Central memory CD8-positive, alpha-beta T cell (primary cell): ENCODE results near the gene RAP1B.
"Not testable (repeated sequence)": the region's sequence is repeated elsewhere in the genome, so short reads cannot be mapped to it uniquely, and the experiment has no call there.

Experiments used
- ATAC-seq: fragments of 150-1000 bp; cut with Tn5 transposase; replicated peaks from 2 replicates; pipeline ENCODE4 v1.10.0; 2022; ENCODE audit warnings: mild to moderate bottlenecking, moderate FRiP score, moderate number of reproducible peaks; ENCODE audit not compliant: poor library complexity, severe bottlenecking; ENCODE audit errors: extremely low read depth
- DNase-seq, 2 donors: peaks; one replicate each; pipeline ENCODE4 v3.0.0; 2021; ENCODE audit warnings: low spot score in 2 of 2
- H3K27ac Mint-ChIP-seq: one replicate; pipeline ENCODE4 v1.8.0; 2022; ENCODE audit warnings: low read depth, mild to moderate bottlenecking, moderate library complexity, mixed read lengths
- H3K27me3 Mint-ChIP-seq: one replicate; pipeline ENCODE4 v1.8.0; 2022; ENCODE audit warnings: mixed read lengths
- H3K36me3 Mint-ChIP-seq: one replicate; pipeline ENCODE4 v1.8.0; 2022; ENCODE audit warnings: mild to moderate bottlenecking, moderate library complexity, mixed read lengths; ENCODE audit not compliant: insufficient read depth
- H3K4me1 Mint-ChIP-seq: one replicate; pipeline ENCODE4 v1.8.0; 2022; ENCODE audit warnings: mixed read lengths
- H3K4me3 Mint-ChIP-seq: one replicate; pipeline ENCODE4 v1.8.0; 2022; ENCODE audit warnings: mild to moderate bottlenecking, moderate library complexity, mixed read lengths
- H3K9me3 Mint-ChIP-seq: one replicate; pipeline ENCODE4 v1.8.0; 2022; ENCODE audit warnings: mixed read lengths

The RAP1B gene

DNA sequence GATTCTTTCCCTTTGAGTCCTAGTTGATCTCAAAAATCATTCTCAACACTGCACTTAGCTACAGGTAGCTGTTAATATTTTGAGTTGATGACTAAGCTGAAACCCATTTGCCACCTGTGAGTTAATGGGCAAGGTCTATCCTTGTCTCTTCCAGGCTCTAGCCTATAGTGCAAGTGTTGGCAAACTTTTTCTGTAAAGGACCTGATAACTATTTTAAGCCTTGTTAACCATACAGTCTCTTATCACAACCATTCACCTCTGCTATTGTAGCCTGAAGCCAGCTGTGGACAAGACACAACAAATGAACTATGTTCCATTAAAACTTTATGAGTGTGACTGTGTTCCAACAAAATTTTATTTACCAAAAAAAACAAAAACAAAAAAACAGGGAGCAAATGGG lies 19.4 kb downstream of the RAP1B start:
- H3K4me1 Mint-ChIP-seq: peaks cover 78% of the 10 kb centered on the region
- peak; percentile 7 for ATAC-seq
- peak overlapping the region; percentile 71 for H3K27ac Mint-ChIP-seq
- H3K9me3 Mint-ChIP-seq: no peaks in the 10 kb centered on the region
- no peak for DNase-seq
- H3K4me3 Mint-ChIP-seq: peak overlapping the region; percentile 57
- H3K27me3 Mint-ChIP-seq: no peaks in the 10 kb centered on the region
- H3K36me3 Mint-ChIP-seq: peaks cover 46% of the 10 kb centered on the region

DNA sequence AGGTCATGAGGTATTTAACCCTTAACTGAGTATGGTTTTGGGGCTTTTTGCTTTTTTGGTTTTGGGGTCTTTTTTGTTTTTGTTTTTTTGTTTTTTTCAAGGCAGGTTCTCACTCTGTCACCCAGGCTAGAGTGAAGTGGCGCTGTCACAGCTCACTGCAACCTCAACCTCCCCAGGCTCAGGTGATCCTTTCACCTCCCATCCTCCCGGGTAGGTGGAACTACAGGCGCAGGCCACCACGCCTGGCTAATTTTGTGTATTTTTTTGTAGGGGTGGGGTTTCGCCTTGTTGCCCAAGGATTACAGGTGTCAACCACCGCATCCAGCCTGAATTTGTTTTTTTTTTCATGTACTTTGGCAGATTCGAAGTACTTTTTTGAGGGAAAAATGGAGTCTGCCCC lies 19.9 kb downstream of the RAP1B start:
- Mint-ChIP-seq H3K4me1 (peaks cover 78% of the 10 kb centered on the region), H3K27ac (peak overlapping the region; percentile 71), H3K9me3 (no peaks in the 10 kb centered on the region), H3K36me3 (peaks cover 44% of the 10 kb centered on the region), H3K27me3 (no peaks in the 10 kb centered on the region), H3K4me3 (peak overlapping the region; percentile 57)
- ATAC-seq (no peak), DNase-seq (no peak)

DNA sequence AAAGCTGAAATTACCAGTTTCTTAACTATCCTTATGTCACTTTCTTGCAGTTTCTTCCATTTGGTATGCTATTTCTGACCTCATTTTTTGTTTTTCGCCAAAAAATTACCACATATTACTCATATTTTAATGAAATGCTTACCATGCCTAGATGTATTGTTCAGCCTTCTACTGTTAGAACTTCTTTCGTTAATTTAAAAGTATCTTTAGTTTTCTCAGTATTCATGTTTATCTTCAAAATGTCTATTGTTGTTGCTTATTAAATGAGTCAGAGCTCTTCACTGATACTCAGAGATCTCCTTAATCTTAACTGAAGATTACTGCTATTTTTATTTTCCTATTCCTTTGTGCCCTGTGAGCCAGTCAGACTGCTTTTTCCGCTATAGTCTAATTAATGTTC lies 20.5 kb downstream of the RAP1B start:
- Mint-ChIP-seq H3K4me1 (peaks cover 74% of the 10 kb centered on the region), H3K27me3 (no peaks in the 10 kb centered on the region), H3K36me3 (peaks cover 41% of the 10 kb centered on the region), H3K27ac (peak overlapping the region; percentile 71), H3K9me3 (no peaks in the 10 kb centered on the region), H3K4me3 (peak overlapping the region; percentile 31)
- no peak for ATAC-seq
- DNase-seq: no peak

DNA sequence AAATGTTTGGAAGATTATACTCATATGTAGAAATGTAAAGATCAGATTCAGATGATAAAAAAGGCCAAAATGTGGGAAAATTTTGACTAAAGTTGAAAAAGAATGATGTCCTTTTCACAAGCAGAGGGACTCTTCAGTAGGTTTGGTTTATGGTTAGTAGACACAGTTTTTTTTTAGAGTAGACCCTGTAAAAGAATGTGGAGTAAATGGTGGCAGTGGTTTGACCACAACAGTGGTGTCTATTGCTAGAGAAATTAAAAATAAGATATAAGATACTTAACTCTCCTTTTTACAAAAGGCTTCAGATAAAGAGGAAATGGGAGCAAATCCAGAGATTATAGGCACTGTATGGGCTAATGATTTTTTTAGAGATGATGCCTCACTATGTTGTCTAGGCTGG lies 21.8 kb downstream of the RAP1B start:
- ATAC-seq (no peak), DNase-seq (no peak)
- Mint-ChIP-seq H3K4me1 (peaks cover 63% of the 10 kb centered on the region), H3K9me3 (no peaks in the 10 kb centered on the region), H3K4me3 (peak overlapping the region; percentile 35), H3K27me3 (no peaks in the 10 kb centered on the region), H3K27ac (no peak overlapping the region), H3K36me3 (peaks cover 33% of the 10 kb centered on the region)

DNA sequence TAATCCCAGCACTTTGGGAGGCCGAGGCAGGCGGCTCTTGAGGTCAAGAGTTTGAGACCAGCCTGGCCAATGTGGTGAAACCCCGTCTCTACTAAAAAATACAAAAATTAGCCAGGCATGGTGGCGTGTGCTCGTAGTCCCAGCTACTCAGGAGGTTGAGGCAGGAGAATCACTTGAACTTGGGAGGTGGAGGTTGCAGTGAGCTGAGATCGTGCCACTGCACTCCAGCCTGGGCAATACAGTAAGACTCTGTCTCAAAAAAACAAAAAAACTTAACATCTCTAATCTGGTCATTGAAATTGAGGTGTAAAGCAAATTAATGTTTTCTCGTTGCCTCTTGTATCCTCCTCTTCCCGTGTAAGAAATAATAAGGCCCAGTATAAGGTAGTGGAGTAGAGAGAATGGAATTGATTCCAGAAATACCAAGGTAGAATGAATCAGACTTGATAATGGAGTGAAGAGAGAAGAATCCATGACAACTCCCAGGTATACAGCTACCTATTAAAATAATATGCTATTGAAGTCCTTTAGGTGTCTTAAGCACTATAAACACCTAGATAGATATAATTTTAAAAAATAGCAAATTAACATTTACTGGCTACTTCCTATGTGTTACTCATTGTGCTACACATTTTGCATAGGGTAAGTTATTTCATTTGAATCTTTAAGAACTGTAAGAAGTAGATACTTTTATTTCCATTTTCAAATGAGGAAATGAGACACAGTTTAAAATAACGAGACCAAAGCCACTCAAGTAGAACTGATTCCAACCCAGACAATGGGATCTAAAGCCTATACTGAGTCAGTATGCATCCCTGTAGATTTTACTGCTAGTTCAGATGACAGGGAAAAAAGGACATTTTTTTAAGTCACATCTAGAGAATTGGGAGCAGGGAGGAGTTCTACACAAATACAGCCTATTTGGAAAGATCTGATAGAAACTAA lies 23.2 kb downstream of the RAP1B start:
- Mint-ChIP-seq H3K36me3 (peaks cover 32% of the 10 kb centered on the region), H3K4me3 (peak overlapping the region; percentile 35), H3K4me1 (peaks cover 68% of the 10 kb centered on the region), H3K27ac (peak overlapping the region; percentile 71), H3K9me3 (no peaks in the 10 kb centered on the region), H3K27me3 (no peaks in the 10 kb centered on the region)
- no peak for DNase-seq
- no peak for ATAC-seq

DNA sequence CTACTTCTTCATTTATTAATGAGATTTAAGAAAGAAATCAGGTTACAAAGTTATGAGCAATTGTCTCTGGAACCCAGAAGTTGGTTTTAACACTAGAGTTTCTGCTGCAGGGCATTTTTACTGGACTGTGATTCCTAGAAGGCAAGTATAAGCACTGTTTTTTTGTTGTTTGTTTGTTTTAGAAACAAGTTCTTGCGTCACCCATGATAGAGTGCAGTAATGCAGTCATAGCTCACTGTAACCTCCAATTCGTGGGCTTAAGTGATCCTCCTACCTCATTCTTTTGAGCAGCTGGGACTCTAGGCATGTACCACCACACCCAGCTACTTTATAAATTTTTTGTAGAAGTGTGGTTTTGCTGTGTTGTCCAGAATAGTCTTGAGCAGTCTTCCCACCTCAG lies 25.6 kb downstream of the RAP1B start:
- Mint-ChIP-seq H3K27me3 (no peaks in the 10 kb centered on the region), H3K4me3 (no peak overlapping the region), H3K9me3 (no peaks in the 10 kb centered on the region), H3K36me3 (peaks cover 33% of the 10 kb centered on the region), H3K4me1 (peaks cover 71% of the 10 kb centered on the region), H3K27ac (peak overlapping the region; percentile 57)
- no peak for DNase-seq
- no peak for ATAC-seq

DNA sequence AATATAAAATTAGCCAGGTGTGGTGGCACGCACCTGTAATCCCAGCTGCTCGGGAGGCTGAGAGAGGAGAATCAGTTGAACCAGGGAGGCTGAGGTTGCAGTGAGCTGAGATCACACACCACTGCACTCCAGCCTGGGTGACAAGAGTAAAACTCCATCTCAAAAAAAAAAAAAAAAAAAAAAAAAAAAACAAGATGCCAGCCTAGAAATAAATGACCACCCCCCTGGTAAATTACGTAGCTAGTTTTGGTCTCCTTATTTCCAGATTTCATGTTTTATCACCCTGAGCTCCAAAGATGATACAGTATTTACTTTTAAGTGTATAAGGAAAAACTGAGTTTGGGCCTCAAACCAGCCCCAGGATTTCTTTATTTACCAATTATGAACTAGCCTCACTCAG lies 26.7 kb downstream of the RAP1B start:
- Mint-ChIP-seq H3K36me3 (peaks cover 27% of the 10 kb centered on the region), H3K4me1 (peaks cover 74% of the 10 kb centered on the region), H3K27ac (peak overlapping the region; percentile 69), H3K4me3 (peak overlapping the region; percentile 56)
- not testable (repeated sequence) for H3K9me3 Mint-ChIP-seq, DNase-seq, ATAC-seq, H3K27me3 Mint-ChIP-seq

DNA sequence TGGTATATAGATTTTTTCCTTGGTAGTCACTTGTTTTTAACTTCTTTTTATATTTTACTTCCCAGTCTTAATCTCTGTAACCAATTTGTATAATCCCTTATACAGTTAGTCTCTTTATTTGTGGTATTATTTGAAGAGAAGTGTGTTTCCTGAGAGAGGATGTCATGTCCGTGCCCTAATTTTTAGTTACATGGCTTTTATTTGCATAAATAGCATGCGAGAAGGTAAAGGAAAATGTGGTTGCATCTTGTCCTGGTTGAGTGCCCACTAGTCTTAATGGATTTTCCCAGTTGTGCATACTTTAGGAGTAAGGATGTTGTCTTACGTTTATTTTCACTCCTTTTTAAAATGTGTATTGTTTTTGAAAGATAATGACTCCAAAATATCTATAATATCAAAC lies 27.5 kb downstream of the RAP1B start:
- peaks cover 74% of the 10 kb centered on the region for H3K4me1 Mint-ChIP-seq
- no peak for DNase-seq
- H3K9me3 Mint-ChIP-seq: no peaks in the 10 kb centered on the region
- H3K27me3 Mint-ChIP-seq: no peaks in the 10 kb centered on the region
- ATAC-seq: no peak
- peaks cover 32% of the 10 kb centered on the region for H3K36me3 Mint-ChIP-seq
- H3K4me3 Mint-ChIP-seq: peak overlapping the region; percentile 56
- peak overlapping the region; percentile 69 for H3K27ac Mint-ChIP-seq

DNA sequence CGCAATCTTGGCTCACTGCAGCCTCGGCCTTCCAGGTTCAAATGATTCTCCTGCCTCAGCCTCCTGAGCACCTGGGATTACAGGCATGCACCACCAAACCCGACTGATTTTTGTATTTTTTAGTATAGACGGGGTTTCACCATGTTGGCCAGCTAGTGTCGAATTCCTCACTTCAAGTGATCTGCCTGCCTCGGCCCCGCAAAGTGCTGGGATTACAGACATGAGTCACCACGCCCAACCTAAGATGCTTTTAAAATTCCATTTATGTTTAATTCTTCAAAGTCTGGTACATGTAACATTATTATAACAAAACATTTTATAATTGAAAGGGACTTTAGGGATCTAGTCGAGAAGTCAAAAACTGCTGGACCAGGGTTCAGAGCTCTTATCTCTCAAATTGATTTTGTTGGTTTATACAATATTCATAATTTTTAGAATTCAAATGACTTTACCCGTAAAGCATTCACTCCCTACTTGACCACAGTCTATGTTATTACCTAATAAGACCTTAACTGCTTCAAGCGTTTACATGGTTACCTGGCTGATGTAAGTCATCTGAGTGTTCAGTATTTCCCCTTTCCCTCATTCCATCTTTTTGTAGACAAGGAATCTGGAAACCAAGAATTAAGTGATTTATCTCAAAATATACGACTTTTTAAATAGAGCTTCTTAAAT lies 28.2 kb downstream of the RAP1B start:
- DNase-seq: no peak
- Mint-ChIP-seq H3K27ac (peak overlapping the region; percentile 87), H3K4me3 (peak overlapping the region; percentile 56), H3K4me1 (peaks cover 70% of the 10 kb centered on the region), H3K27me3 (no peaks in the 10 kb centered on the region), H3K9me3 (no peaks in the 10 kb centered on the region), H3K36me3 (peaks cover 26% of the 10 kb centered on the region)
- ATAC-seq: no peak

DNA sequence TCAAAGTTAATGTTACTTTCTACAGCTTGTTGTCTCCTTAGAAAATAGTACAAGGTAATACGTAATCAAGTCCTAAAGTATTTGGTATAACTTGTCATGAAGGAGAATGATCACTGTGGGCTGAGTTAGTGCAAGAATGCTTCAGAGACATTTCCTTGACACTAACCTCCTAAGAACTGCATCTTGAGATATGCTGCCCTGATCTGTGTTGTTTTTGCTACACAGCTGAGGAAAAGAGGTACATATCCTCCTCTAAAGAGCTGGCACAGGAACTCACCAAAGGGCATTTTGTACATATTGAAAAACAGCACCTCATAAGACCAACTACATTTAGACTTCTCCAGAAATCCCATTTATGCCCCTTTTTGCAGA lies 28.7 kb downstream of the RAP1B start:
- Mint-ChIP-seq H3K27ac (peak overlapping the region; percentile 87), H3K9me3 (no peaks in the 10 kb centered on the region), H3K4me1 (peaks cover 69% of the 10 kb centered on the region), H3K27me3 (no peaks in the 10 kb centered on the region), H3K36me3 (peaks cover 25% of the 10 kb centered on the region), H3K4me3 (peak overlapping the region; percentile 56)
- ATAC-seq: no peak
- DNase-seq: no peak

DNA sequence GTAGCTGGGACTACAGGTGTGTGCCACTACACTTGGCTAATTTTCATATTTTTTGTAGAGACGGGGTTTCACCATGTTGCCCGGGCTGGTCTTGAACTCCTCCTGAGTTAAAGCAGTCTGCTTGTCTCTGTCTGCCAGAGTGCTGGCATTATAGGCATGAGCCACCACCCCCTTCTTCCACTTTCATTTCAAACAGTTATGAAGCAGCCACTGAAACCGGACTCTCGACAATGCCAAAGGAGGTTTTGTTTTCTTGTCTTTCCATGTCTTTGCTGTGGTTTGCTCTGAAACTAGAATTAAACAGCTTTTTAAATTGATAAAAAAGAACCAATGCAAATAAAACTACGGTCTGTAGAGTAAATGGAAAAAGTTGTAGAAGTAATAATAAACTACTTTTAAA lies 30.4 kb downstream of the RAP1B start:
- Mint-ChIP-seq H3K4me1 (peaks cover 72% of the 10 kb centered on the region), H3K36me3 (peaks cover 26% of the 10 kb centered on the region), H3K27ac (peak overlapping the region; percentile 87), H3K9me3 (no peaks in the 10 kb centered on the region), H3K4me3 (peak overlapping the region; percentile 68), H3K27me3 (no peaks in the 10 kb centered on the region)
- ATAC-seq (peak; percentile 72), DNase-seq (no peak)

DNA sequence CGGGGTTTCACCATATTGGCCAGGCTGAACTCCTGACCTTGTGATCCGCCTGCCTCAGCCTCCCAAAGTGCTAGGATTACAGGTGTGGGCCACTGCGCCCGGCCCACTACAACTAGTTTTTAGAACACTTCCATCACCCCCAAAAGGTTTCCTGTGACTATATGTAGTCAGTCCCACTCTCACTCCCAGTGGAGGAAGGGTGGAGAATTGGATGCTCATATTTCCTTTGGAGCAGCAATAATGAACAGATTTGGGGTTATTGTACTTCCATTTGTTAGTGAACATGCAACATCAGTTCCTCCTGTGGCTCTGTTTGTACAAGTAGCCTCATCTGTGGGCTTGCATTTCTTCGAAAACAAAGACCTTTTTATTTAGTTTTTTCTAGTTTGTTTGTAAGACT lies 35.8 kb downstream of the RAP1B start:
- peaks cover 36% of the 10 kb centered on the region for H3K36me3 Mint-ChIP-seq
- no peaks in the 10 kb centered on the region for H3K9me3 Mint-ChIP-seq
- H3K27ac Mint-ChIP-seq: peak overlapping the region; percentile 54
- DNase-seq (no peak), ATAC-seq (no peak)
- peak overlapping the region; percentile 38 for H3K4me3 Mint-ChIP-seq
- H3K4me1 Mint-ChIP-seq: peaks cover 66% of the 10 kb centered on the region
- no peaks in the 10 kb centered on the region for H3K27me3 Mint-ChIP-seq

DNA sequence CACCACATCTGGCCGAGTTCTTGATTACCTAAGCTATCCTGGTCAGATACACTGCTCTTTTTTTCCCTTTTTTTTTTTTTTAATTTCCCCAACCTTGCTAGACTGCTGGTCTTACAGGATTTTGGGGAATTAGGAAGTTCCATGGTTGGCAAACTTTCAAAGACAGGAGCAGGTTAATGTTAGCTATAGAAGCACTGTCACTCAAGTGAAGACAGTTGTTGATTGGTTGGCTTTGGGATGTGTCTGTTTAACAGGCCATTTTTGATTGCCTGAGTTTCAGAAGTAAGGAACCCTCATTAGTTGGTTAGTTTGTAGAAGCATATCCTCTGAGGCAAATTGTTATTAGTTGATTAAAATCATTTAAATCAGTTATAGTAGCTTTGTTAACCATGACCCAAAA lies 36.8 kb downstream of the RAP1B start:
- ATAC-seq (no peak), DNase-seq (no peak)
- Mint-ChIP-seq H3K9me3 (no peaks in the 10 kb centered on the region), H3K27ac (peak overlapping the region; percentile 93), H3K4me3 (peak overlapping the region; percentile 46), H3K36me3 (peaks cover 46% of the 10 kb centered on the region), H3K27me3 (no peaks in the 10 kb centered on the region), H3K4me1 (peaks cover 56% of the 10 kb centered on the region)
